ENCODE results near the gene APBB2.

APBB2 gene

GRCh38 chr4:41189666-41190065 is 24.7 kb downstream of the APBB2 start:
- DNase-seq (ENCODE audit: low read depth) = no peak

- no peak for DNase-seq (ENCODE audit: low read depth)
These were observed 25.3 kb downstream of the APBB2 start for GRCh38 chr4:41189076-41189475.

- DNase-seq (ENCODE audit: low read depth) = no peak
These were observed 28.4 kb downstream of the APBB2 start for GRCh38 chr4:41185614-41186592.

- no peak for DNase-seq (ENCODE audit: low read depth)
These were observed 30.3 kb downstream of the APBB2 start for GRCh38 chr4:41184009-41184408.

- no peak for DNase-seq (ENCODE audit: low read depth)
These were observed 31.3 kb downstream of the APBB2 start for GRCh38 chr4:41183021-41183553.

GRCh38 chr4:41181037-41181436 is 33.3 kb downstream of the APBB2 start:
- DNase-seq (ENCODE audit: low read depth) = no peak

- DNase-seq (ENCODE audit: low read depth) = no peak
These were observed 34.7 kb downstream of the APBB2 start for GRCh38 chr4:41179498-41180195.

- DNase-seq (ENCODE audit: low read depth) = no peak
These were observed 35.7 kb downstream of the APBB2 start for GRCh38 chr4:41178372-41179370.

- DNase-seq (ENCODE audit: low read depth) = no peak
These were observed 37.3 kb downstream of the APBB2 start for GRCh38 chr4:41177016-41177415.

GRCh38 chr4:41176340-41176739 is 38.0 kb downstream of the APBB2 start:
- no peak for DNase-seq (ENCODE audit: low read depth)

GRCh38 chr4:41175794-41176193 is 38.5 kb downstream of the APBB2 start:
- DNase-seq (ENCODE audit: low read depth) = no peak

GRCh38 chr4:41174444-41174843 is 39.9 kb downstream of the APBB2 start:
- DNase-seq (ENCODE audit: low read depth) = no peak

GRCh38 chr4:41172786-41173185 is 41.6 kb downstream of the APBB2 start:
- DNase-seq (ENCODE audit: low read depth) = no peak

GRCh38 chr4:41169256-41169800 is 45.0 kb downstream of the APBB2 start:
- no peak for DNase-seq (ENCODE audit: low read depth)

GRCh38 chr4:41167191-41167590 is 47.2 kb downstream of the APBB2 start:
- DNase-seq (ENCODE audit: low read depth) = no peak

GRCh38 chr4:41164405-41164804 is 49.9 kb downstream of the APBB2 start:
- DNase-seq (ENCODE audit: low read depth) = no peak

- no peak for DNase-seq (ENCODE audit: low read depth)
These were observed 53.0 kb downstream of the APBB2 start for GRCh38 chr4:41161355-41161754.

GRCh38 chr4:41160856-41161255 is 53.5 kb downstream of the APBB2 start:
- DNase-seq (ENCODE audit: low read depth) = no peak

- no peak for DNase-seq (ENCODE audit: low read depth)
These were observed 54.1 kb downstream of the APBB2 start for GRCh38 chr4:41160012-41160789.

GRCh38 chr4:41158756-41159155 is 55.6 kb downstream of the APBB2 start:
- no peak for DNase-seq (ENCODE audit: low read depth)

- DNase-seq (ENCODE audit: low read depth) = no peak
These were observed 56.1 kb downstream of the APBB2 start for GRCh38 chr4:41158274-41158673.

Measured in activated T-helper 1 cell treated with Interleukin-2 at 50 U/mL for 16 hours (primary cell).